ENCODE measurements around the gene MYOM1. TPM values are rescaled to one million over a fixed set of nuclear protein-coding genes. Genes with fewer than 3 reads are reported as not detected.
A peak's percentile ranks its signal among the peaks of the same experiment; 100 is the strongest.

The MYOM1 gene
- total RNA-seq, 4 donors from 2014 or later = 2.3 to 3.1 (median 3.1) TPM

DNA sequence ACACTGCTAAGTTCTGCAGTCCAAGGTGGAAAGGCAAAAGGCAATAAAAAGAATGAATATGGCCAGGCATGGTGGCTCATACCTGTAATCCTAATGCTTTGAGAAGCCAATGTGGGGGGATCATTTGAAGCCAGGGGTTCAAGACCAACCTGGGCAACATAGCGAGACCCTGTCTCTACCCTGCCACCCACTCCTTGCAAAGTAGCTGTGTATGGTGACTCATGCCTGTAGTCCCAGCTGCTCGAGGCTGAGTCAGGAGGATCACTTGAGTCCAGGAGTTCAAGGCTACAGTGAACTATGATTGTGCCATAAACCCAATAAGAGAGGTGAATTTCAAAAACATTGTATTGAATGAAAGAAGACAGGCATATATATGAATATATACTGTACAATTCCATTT, 44.6 kb upstream of the MYOM1 start:
- Histone ChIP-seq H3K4me3 (replicated peaks in 1 of 3) (no peak overlapping the region), H3K27ac (no peak overlapping the region), H3K4me1 (peaks cover 47 to 69% of the 10 kb centered on the region in 2 donors)

DNA sequence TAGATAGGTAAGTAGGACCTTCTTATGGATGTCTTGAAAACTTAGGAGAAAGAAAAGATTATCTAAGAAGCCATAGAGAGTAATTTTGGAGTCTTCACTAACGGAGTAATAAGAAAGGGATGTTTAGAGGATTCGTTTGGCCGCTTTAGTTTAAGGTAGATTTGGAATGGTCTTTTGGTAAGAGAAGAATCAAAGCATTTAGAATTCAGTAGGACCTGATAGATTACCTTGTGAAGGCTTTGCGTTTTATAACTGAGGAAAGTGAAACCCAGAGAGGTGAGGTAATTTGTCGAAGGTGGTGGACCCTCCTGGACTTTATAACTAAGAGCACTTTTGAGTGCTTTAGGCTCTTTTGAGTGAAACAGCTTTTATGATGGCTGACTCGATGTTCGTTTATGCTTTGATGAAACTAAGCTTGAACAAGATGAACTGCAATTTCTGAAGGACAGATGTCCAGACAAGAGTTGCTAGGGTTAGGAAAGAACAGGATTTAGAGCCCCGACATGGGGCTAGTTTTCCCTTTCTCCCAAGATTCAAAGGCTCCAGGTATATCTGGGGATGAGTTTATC, 43.4 kb upstream of the MYOM1 start:
- no peaks in the 10 kb centered on the region for H3K27me3 ChIP-seq
- intact Hi-C loops (cut with DNase I) = no loop called here
- peaks cover 41 to 58% of the 10 kb centered on the region in 2 donors for H3K4me1 ChIP-seq
- 21 to 25% methylated on average over 8 of the region's 8 CpGs for WGBS, 2 donors
- H3K9me3 ChIP-seq = no peaks in the 10 kb centered on the region
- no peak for DNase-seq
- peak overlapping the region in 1 of 3 donors; percentile 99 for H3K27ac ChIP-seq
- peak overlapping the region; percentile 18 to 91 (median 30) for H3K4me3 ChIP-seq (replicated peaks in 1 of 3)
- no peaks in the 10 kb centered on the region for H3K36me3 ChIP-seq
- TF ChIP-seq CTCF (IDR thresholded peaks at IDR 0.05) (no peak), POLR2A (IDR thresholded peaks at IDR 0.05) (no peak)

More for the DNA sequence above, 44.6 kb upstream of the MYOM1 start:
- no peak for DNase-seq
- Histone ChIP-seq H3K9me3 (no peaks in the 10 kb centered on the region), H3K36me3 (no peaks in the 10 kb centered on the region), H3K27me3 (no peaks in the 10 kb centered on the region)
- TF ChIP-seq POLR2A (IDR thresholded peaks at IDR 0.05) (no peak), CTCF (IDR thresholded peaks at IDR 0.05) (no peak)
- WGBS, 2 donors = 72 to 81% methylated on average over 2 of the region's 2 CpGs
- intact Hi-C loops (cut with DNase I) = no loop called here

GRCh38 chr18:3262234-3263131, 42.7 kb upstream of the MYOM1 start:
- Histone ChIP-seq H3K36me3 (no peaks in the 10 kb centered on the region), H3K27ac (peak overlapping the region; percentile 82 to 99 (median 97)), H3K27me3 (no peaks in the 10 kb centered on the region), H3K4me3 (replicated peaks in 1 of 3) (peak overlapping the region; percentile 18 to 91 (median 30)), H3K9me3 (no peaks in the 10 kb centered on the region), H3K4me1 (peaks cover 49 to 58% of the 10 kb centered on the region in 2 donors)
- DNase-seq = no peak
- TF ChIP-seq CTCF (IDR thresholded peaks at IDR 0.05) (no peak), POLR2A (IDR thresholded peaks at IDR 0.05) (no peak)
- WGBS, 2 donors = 1% methylated on average over 14 to 23 of the region's 69 CpGs
- intact Hi-C loops (cut with DNase I) = no loop called here

DNA sequence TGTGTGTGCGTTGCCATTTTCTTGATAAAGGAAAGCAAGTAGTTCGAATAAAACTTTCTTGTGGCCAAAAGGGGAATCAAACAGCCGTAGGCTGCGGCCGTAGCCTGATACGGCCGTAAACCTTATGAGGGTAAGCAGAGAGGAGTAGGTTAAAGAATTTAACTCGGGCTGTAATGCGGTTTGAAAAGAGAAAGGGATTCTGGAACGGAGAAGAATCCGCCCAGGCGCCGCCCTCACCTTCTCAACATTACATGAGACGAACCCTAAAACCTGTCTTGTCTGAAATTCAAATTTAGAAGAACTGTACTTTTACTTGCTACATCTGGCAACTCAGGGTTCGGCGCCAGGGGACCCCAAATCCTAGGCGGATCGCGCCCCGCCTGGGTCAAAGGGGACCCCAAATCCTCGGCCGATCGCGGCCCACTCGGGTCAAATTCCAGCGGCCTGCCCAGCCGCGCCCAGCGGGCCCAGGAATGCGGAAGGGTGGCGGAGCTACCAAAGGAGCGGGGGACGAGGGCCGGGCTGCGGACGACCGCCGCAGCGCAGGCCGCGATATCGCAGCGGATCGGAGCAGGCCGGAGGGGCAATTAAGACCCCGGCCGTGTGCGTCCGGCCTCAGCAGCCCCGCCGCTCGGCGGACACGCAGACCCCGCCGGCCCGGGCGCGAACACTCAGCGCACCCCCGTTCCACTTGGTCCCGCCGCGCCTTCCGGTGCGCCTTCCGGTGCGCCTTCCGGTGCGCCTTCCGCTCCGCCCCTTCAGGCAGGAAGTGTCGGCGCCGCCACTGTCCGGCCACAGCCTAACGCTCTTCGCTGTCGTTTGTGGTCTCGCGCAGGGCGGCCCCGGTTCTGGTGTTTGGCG, 41.8 kb upstream of the MYOM1 start, which contains the start of gene MYL12B:
MYL12B (plus strand) TSS at position 761 of the 861 bp plus-strand sequence. CDS start 10,766 bp downstream, outside the sequence.
- Histone ChIP-seq H3K4me1 (peaks cover 52 to 56% of the 10 kb centered on the region in 2 donors), H3K27me3 (no peaks in the 10 kb centered on the region)
- TF ChIP-seq CTCF (IDR thresholded peaks at IDR 0.05) (no peak), POLR2A (IDR thresholded peaks at IDR 0.05) (peak; percentile 13 to 85)

More for the DNA sequence above, 41.8 kb upstream of the MYOM1 start, which contains the start of gene MYL12B:
- peak; percentile 81 to 85 for DNase-seq
- H3K4me3 ChIP-seq (replicated peaks in 1 of 3) = peak within 1 kb of the TSS; percentile 18 to 91 (median 30)
- WGBS, 2 donors = 0 to 1% methylated on average over 27 to 36 of the region's 84 CpGs
- H3K9me3 ChIP-seq = no peaks in the 10 kb centered on the region
- intact Hi-C loops (cut with DNase I) = no loop called here
- peak within 1 kb of the TSS; percentile 82 to 99 (median 97) for H3K27ac ChIP-seq
- no peaks in the 10 kb centered on the region for H3K36me3 ChIP-seq

Data from thyroid gland (tissue), 4 donors.